C4-2B (cell line): ENCODE data around the gene SRA1.
A peak's percentile ranks its signal among the peaks of the same experiment; 100 is the strongest.

ENCODE experiments used
- ZFX ChIP-seq: fragments of 450-650 bp; IDR thresholded peaks from 2 replicates; pipeline ENCODE4 v1.6.1; 2017
- TF ChIP-seq, protein P1 (sequence below): fragments of 450-650 bp; conservative IDR thresholded peaks from 2 replicates; pipeline ENCODE4 v1.5.1; 2017; ENCODE audit warnings: mild to moderate bottlenecking

DNA sequence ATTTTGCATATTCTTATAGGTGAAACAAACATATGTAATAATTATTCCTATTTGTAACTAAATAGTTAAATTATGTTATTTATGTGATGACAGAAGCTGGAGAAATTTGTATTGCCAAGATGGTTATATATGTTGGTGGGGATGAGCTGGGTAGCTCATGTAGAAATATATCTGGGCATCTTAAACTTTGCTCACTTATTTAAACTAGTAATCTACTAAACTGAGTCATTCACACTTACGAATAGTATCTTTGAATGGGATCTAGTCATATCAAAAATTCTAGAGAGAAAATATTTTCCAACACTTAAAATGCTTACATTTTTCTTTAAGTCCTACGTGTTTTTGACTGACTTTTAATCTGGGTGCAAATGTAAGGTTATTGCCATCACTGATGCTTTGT, 54.4 kb downstream of the SRA1 start:
- TF ChIP-seq, protein P1, sequence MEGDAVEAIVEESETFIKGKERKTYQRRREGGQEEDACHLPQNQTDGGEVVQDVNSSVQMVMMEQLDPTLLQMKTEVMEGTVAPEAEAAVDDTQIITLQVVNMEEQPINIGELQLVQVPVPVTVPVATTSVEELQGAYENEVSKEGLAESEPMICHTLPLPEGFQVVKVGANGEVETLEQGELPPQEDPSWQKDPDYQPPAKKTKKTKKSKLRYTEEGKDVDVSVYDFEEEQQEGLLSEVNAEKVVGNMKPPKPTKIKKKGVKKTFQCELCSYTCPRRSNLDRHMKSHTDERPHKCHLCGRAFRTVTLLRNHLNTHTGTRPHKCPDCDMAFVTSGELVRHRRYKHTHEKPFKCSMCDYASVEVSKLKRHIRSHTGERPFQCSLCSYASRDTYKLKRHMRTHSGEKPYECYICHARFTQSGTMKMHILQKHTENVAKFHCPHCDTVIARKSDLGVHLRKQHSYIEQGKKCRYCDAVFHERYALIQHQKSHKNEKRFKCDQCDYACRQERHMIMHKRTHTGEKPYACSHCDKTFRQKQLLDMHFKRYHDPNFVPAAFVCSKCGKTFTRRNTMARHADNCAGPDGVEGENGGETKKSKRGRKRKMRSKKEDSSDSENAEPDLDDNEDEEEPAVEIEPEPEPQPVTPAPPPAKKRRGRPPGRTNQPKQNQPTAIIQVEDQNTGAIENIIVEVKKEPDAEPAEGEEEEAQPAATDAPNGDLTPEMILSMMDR: peak; percentile 1; the same call in 1 of the 2 replicates
- TF ChIP-seq ZFX: no peak
